OCI-LY1 (cell line): Measurements from ENCODE around the gene RPL7L1.

ENCODE experiments used
- H2AFZ ChIP-seq: fragments of 200-600 bp; sonication (generic), shearing (Covaris generic); 2 replicates; pipeline ENCODE4 v1.6.0; 2014; ENCODE audit warnings: antibody characterized with exemption, mild to moderate bottlenecking, low read length
- H3F3A ChIP-seq: fragments of 200-600 bp; sonication (generic), shearing (Covaris generic); 2 replicates; pipeline ENCODE4 v1.6.0; 2014; ENCODE audit warnings: mild to moderate bottlenecking, antibody characterized with exemption, low read length, moderate library complexity; ENCODE audit not compliant: insufficient read depth
- H3K27ac ChIP-seq: fragments of 200-600 bp; sonication (generic); 2 replicates; pipeline ENCODE4 v1.5.1; 2014; ENCODE audit warnings: low read length, mixed run types, mild to moderate bottlenecking, low read depth; ENCODE audit not compliant: poor library complexity, severe bottlenecking
- H3K27me3 ChIP-seq: fragments of 200-600 bp; sonication (generic); 2 replicates; pipeline ENCODE4 v1.6.0; 2014; ENCODE audit warnings: antibody characterized with exemption, mild to moderate bottlenecking, low read length, moderate library complexity; ENCODE audit not compliant: insufficient read depth
- H3K36me3 ChIP-seq: fragments of 200-600 bp; sonication (generic); 2 replicates; pipeline ENCODE4 v1.6.1; 2014; ENCODE audit warnings: mild to moderate bottlenecking, antibody characterized with exemption, low read length, moderate library complexity, mixed read lengths; ENCODE audit not compliant: insufficient read depth
- H3K4me1 ChIP-seq: fragments of 200-600 bp; sonication (generic); 2 replicates; pipeline ENCODE4 v1.5.1; 2014; ENCODE audit warnings: mild to moderate bottlenecking, low read length, moderate library complexity; ENCODE audit not compliant: insufficient read depth, severe bottlenecking
- H3K4me2 ChIP-seq: fragments of 200-600 bp; sonication (generic), shearing (Covaris generic); 2 replicates; pipeline ENCODE4 v1.6.1; 2014; ENCODE audit warnings: low read length
- H3K4me3 ChIP-seq: fragments of 200-600 bp; sonication (generic); 2 replicates; pipeline ENCODE4 v1.5.1; 2014; ENCODE audit warnings: low read length, low read depth, mild to moderate bottlenecking, mixed read lengths; ENCODE audit not compliant: poor library complexity, severe bottlenecking
- H3K79me2 ChIP-seq: fragments of 200-600 bp; shearing (Covaris generic); 2 replicates; pipeline ENCODE4 v1.6.1; 2016; ENCODE audit warnings: mixed run types, low read length, mixed read lengths; ENCODE audit not compliant: insufficient read depth
- H3K9ac ChIP-seq: fragments of 200-600 bp; sonication (generic), shearing (Covaris generic); 2 replicates; pipeline ENCODE4 v1.6.1; 2014; ENCODE audit warnings: mild to moderate bottlenecking, low read length, mixed read lengths
- H3K9me2 ChIP-seq: fragments of 200-600 bp; sonication (generic), shearing (Covaris generic); 2 replicates; pipeline ENCODE4 v1.6.1; 2014; ENCODE audit warnings: low read depth, mild to moderate bottlenecking, low read length, mixed read lengths
- H3K9me3 ChIP-seq: fragments of 200-600 bp; shearing (Covaris generic); 2 replicates; pipeline ENCODE4 v1.6.1; 2014; ENCODE audit warnings: low read length, mixed read lengths
- H4K20me1 ChIP-seq: fragments of 200-600 bp; sonication (generic), shearing (Covaris generic); 2 replicates; pipeline ENCODE4 v1.6.0; 2016; ENCODE audit warnings: mild to moderate bottlenecking, low read length; ENCODE audit not compliant: insufficient read depth
- EZH2 ChIP-seq: fragments of 200-600 bp; sonication (generic), shearing (Covaris generic); IDR thresholded peaks from 2 replicates; pipeline ENCODE4 v1.8.0; 2017; ENCODE audit warnings: borderline replicate concordance, mixed run types, mild to moderate bottlenecking, antibody characterized with exemption, low read length, moderate library complexity, mixed read lengths
- TF ChIP-seq, protein P1 (sequence below): fragments of 200-600 bp; sonication (generic), shearing (Covaris generic); IDR thresholded peaks from 2 replicates; pipeline ENCODE4 v1.5.1; 2017; ENCODE audit warnings: mild to moderate bottlenecking, antibody characterized with exemption, low read length, moderate library complexity, mixed read lengths

Gene RPL7L1

DNA sequence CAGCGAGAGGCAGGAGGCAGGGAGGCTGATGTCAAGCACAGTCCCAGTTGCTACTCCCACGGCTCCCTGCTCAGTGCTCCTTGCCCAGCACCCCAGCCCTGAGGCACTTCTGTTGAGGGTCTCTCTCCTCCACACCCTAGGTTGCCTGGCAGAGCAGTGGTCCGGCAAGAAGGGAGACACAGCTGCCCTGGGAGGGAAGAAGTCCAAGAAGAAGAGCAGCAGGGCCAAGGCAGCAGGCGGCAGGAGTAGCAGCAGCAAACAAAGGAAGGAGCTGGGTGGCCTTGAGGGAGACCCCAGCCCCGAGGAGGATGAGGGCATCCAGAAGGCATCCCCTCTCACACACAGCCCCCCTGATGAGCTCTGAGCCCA is 59.0 kb downstream of the RPL7L1 start:
- H3K4me1 ChIP-seq: no peaks in the 10 kb centered on the region
- TF ChIP-seq, protein P1, sequence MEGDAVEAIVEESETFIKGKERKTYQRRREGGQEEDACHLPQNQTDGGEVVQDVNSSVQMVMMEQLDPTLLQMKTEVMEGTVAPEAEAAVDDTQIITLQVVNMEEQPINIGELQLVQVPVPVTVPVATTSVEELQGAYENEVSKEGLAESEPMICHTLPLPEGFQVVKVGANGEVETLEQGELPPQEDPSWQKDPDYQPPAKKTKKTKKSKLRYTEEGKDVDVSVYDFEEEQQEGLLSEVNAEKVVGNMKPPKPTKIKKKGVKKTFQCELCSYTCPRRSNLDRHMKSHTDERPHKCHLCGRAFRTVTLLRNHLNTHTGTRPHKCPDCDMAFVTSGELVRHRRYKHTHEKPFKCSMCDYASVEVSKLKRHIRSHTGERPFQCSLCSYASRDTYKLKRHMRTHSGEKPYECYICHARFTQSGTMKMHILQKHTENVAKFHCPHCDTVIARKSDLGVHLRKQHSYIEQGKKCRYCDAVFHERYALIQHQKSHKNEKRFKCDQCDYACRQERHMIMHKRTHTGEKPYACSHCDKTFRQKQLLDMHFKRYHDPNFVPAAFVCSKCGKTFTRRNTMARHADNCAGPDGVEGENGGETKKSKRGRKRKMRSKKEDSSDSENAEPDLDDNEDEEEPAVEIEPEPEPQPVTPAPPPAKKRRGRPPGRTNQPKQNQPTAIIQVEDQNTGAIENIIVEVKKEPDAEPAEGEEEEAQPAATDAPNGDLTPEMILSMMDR: no peak
- no peak for TF ChIP-seq EZH2
- H3K27ac ChIP-seq: no peak overlapping the region
- H2AFZ ChIP-seq: no peak overlapping the region
- H4K20me1 ChIP-seq: no peaks in the 10 kb centered on the region
- H3F3A ChIP-seq: no peaks in the 10 kb centered on the region
- no peaks in the 10 kb centered on the region for H3K9me2 ChIP-seq
- H3K36me3 ChIP-seq: peaks cover 75% of the 10 kb centered on the region
- H3K4me2 ChIP-seq: no peak overlapping the region
- H3K9ac ChIP-seq: no peak overlapping the region
- H3K27me3 ChIP-seq: no peaks in the 10 kb centered on the region
- no peaks in the 10 kb centered on the region for H3K9me3 ChIP-seq
- no peak overlapping the region for H3K4me3 ChIP-seq
- H3K79me2 ChIP-seq: no peaks in the 10 kb centered on the region

DNA sequence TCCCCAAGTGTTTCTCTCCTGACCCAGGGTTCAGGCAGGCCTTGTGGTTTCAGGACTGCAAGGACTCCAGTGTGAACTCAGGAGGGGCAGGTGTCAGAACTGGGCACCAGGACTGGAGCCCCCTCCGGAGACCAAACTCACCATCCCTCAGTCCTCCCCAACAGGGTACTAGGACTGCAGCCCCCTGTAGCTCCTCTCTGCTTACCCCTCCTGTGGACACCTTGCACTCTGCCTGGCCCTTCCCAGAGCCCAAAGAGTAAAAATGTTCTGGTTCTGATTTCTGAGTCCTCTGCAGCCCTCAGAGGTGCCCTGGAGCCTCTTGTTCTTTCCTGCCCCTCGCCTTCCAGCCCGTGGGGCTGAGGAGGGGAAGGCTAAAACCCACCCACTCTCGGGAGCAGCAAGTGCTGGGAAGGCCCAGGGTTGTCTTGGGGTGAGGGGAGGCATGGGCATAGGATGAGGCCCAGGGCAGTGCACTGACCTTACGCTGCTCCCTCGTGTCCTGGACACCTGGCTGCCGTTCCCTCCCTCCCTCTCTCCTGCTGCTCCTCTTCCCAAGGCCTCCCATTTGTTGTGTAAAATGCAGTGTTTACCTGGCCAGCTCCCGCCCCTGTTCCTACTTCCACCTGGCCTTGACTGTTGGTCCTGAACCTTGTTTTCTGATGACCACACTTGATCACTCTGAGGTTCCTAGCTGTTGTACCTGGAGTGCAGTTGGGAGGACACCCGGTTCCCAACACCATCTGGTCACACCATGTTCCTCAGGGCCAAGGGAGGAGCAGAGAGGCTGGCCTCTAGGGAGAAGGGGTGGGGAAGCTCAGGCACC is 59.8 kb downstream of the RPL7L1 start:
- no peaks in the 10 kb centered on the region for H3K9me2 ChIP-seq
- H3K9me3 ChIP-seq: no peaks in the 10 kb centered on the region
- no peaks in the 10 kb centered on the region for H3F3A ChIP-seq
- no peak overlapping the region for H3K4me3 ChIP-seq
- no peaks in the 10 kb centered on the region for H3K79me2 ChIP-seq
- no peaks in the 10 kb centered on the region for H3K4me1 ChIP-seq
- H3K4me2 ChIP-seq: no peak overlapping the region
- TF ChIP-seq, protein P1: no peak
- TF ChIP-seq EZH2: no peak
- H2AFZ ChIP-seq: no peak overlapping the region
- H3K36me3 ChIP-seq: peaks cover 77% of the 10 kb centered on the region
- H3K9ac ChIP-seq: no peak overlapping the region
- no peaks in the 10 kb centered on the region for H4K20me1 ChIP-seq
- no peaks in the 10 kb centered on the region for H3K27me3 ChIP-seq
- no peak overlapping the region for H3K27ac ChIP-seq
